ENCODE measurements around the gene IGSF3.
"Not testable (repeated sequence)": the region's sequence is repeated elsewhere in the genome, so short reads cannot be mapped to it uniquely, and the experiment has no call there.

GRCh38 chr1:116608151-116608550, 59.4 kb downstream of the IGSF3 start:
- not testable (repeated sequence) for TF ChIP-seq POLR2A (IDR thresholded peaks at IDR 0.05; ENCODE audit: extremely low read depth, insufficient read length); CTCF (IDR thresholded peaks at IDR 0.05; ENCODE audit: low read depth, low read length); MAX (IDR thresholded peaks at IDR 0.05; ENCODE audit: low read depth, low read length)
